Peyer's patch (tissue), 4 donors: ENCODE data around the gene ZCCHC8. TPM values are rescaled to one million over a fixed set of nuclear protein-coding genes. Genes with fewer than 3 reads are reported as not detected.
"Not testable (repeated sequence)": the region's sequence is repeated elsewhere in the genome, so short reads cannot be mapped to it uniquely, and the experiment has no call there.

ENCODE experiments used
- DNase-seq, 3 donors: peaks; one replicate each; pipeline ENCODE4 v3.0.0-alpha.2; 2017 to 2019
- H3K27ac ChIP-seq, 4 donors: fragments of 200-600 bp; sonication (generic); one replicate each; pipeline ENCODE4 v1.5.1; 2016 to 2019
- H3K27me3 ChIP-seq, 2 donors: fragments of 200-600 bp; sonication (generic); one replicate each; pipeline ENCODE4 v1.5.1; 2019
- H3K36me3 ChIP-seq, 3 donors: fragments of 200-600 bp; sonication (generic); one replicate each; pipeline ENCODE4 v1.5.1; 2016 to 2019
- H3K4me1 ChIP-seq, 4 donors: fragments of 200-600 bp; sonication (generic); one replicate each; pipeline ENCODE4 v1.5.1; 2016 to 2019
- H3K4me3 ChIP-seq, 4 donors: fragments of 200-600 bp; sonication (generic); 1 replicate in 3 of 4; 2 replicates in 1 of 4; pipeline ENCODE4 v1.5.1; 2016 to 2019; ENCODE audit warnings: mild to moderate bottlenecking in 1 of 4
- H3K9me3 ChIP-seq, 4 donors: fragments of 200-600 bp; sonication (generic); one replicate each; pipeline ENCODE4 v1.5.1; 2016 to 2019; ENCODE audit warnings: mild to moderate bottlenecking in 1 of 4
- CTCF ChIP-seq, 6 experiments: fragments of 450-650 bp in 4 of 6; fragments of 200-600 bp in 2 of 6; sonication (generic) in 1 of 6; IDR thresholded peaks; one replicate each; pipeline ENCODE4 v1.5.1; 2017 to 2019; ENCODE audit warnings: antibody characterized with exemption in 6 of 6, mild to moderate bottlenecking in 3 of 6, moderate library complexity in 1 of 6
- POLR2A ChIP-seq, 2 donors: fragments of 450-650 bp; IDR thresholded peaks; one replicate each; pipeline ENCODE4 v1.5.1; 2017; ENCODE audit warnings: antibody characterized with exemption in 2 of 2, mild to moderate bottlenecking in 2 of 2, moderate library complexity in 2 of 2
- total RNA-seq, 4 donors: library from RNA; depleted of rRNA; stranded (reverse); fragments of >200 nt; gene quantifications; one replicate each; pipeline ENCODE4 v1.1.0, GENCODE V29; 2016

Gene ZCCHC8
- total RNA-seq, 4 donors from 2014 or later: 20.5 to 59.4 (median 28.4) TPM

- DNase-seq: no peak
- H3K4me1 ChIP-seq: peaks cover 0 to 23% (median 4%) of the 10 kb centered on the region in 4 donors
- H3K36me3 ChIP-seq: peaks cover 0 to 46% (median 0%) of the 10 kb centered on the region in 3 donors
- H3K27me3 ChIP-seq: no peaks in the 10 kb centered on the region
- no peaks in the 10 kb centered on the region for H3K9me3 ChIP-seq
- TF ChIP-seq POLR2A (IDR thresholded peaks at IDR 0.05) (no peak), CTCF (IDR thresholded peaks at IDR 0.05) (no peak)
- peak overlapping the region in 3 of 4 donors; percentile 95 to 99 (median 99) for H3K27ac ChIP-seq
- H3K4me3 ChIP-seq: peak overlapping the region in 3 of 4 donors; percentile 81 to 94 (median 81)
Measured at GRCh38 chr12:122501489-122501989, 807 bp upstream of the ZCCHC8 start.

GRCh38 chr12:122499991-122500684 is 594 bp downstream of the ZCCHC8 start:
- peak; percentile 40 to 81 (median 72) for DNase-seq
- Histone ChIP-seq H3K4me3 (peak overlapping the region; percentile 81 to 94 (median 86)), H3K4me1 (peaks cover 0 to 23% (median 4%) of the 10 kb centered on the region in 4 donors), H3K9me3 (no peaks in the 10 kb centered on the region), H3K27ac (peak overlapping the region; percentile 95 to 99 (median 99)), H3K27me3 (no peaks in the 10 kb centered on the region), H3K36me3 (peaks cover 0 to 38% (median 0%) of the 10 kb centered on the region in 3 donors)
- TF ChIP-seq CTCF (IDR thresholded peaks at IDR 0.05) (no peak), POLR2A (IDR thresholded peaks at IDR 0.05) (no peak)

- H3K4me3 ChIP-seq: no peak overlapping the region
- peaks cover 0 to 18% (median 2%) of the 10 kb centered on the region in 4 donors for H3K4me1 ChIP-seq
- peaks cover 0 to 46% (median 2%) of the 10 kb centered on the region in 3 donors for H3K36me3 ChIP-seq
- no peaks in the 10 kb centered on the region for H3K9me3 ChIP-seq
- no peak for TF ChIP-seq CTCF (IDR thresholded peaks at IDR 0.05)
- TF ChIP-seq POLR2A (IDR thresholded peaks at IDR 0.05): no peak
- no peak overlapping the region for H3K27ac ChIP-seq
- no peaks in the 10 kb centered on the region for H3K27me3 ChIP-seq
- DNase-seq: no peak
Measured at GRCh38 chr12:122495258-122495657, 5.5 kb downstream of the ZCCHC8 start.

- not testable (repeated sequence) for H3K4me1 ChIP-seq, H3K27ac ChIP-seq, H3K4me3 ChIP-seq, DNase-seq, H3K9me3 ChIP-seq, H3K27me3 ChIP-seq
- peaks cover 0 to 63% (median 3%) of the 10 kb centered on the region in 3 donors for H3K36me3 ChIP-seq
Measured at GRCh38 chr12:122493222-122493621, 7.5 kb downstream of the ZCCHC8 start.

- H3K36me3 ChIP-seq: peaks cover 0 to 73% (median 3%) of the 10 kb centered on the region in 3 donors
Measured at GRCh38 chr12:122491991-122492390, 8.7 kb downstream of the ZCCHC8 start.

More at GRCh38 chr12:122491991-122492390, 8.7 kb downstream of the ZCCHC8 start:
- no peaks in the 10 kb centered on the region for H3K4me1 ChIP-seq
- H3K9me3 ChIP-seq: no peaks in the 10 kb centered on the region
- no peaks in the 10 kb centered on the region for H3K27me3 ChIP-seq
- TF ChIP-seq POLR2A (IDR thresholded peaks at IDR 0.05) (no peak), CTCF (IDR thresholded peaks at IDR 0.05) (no peak)
- no peak overlapping the region for H3K27ac ChIP-seq
- H3K4me3 ChIP-seq: no peak overlapping the region
- DNase-seq: no peak
